HepG2 (cell line): ENCODE measurements around the gene NEURL2. TPM values are rescaled to one million over a fixed set of nuclear protein-coding genes. Genes with fewer than 3 reads are reported as not detected.

Experiments used
- ATAC-seq: fragments of 200-7000 bp; cut with Tn5 transposase; 3 replicates; pipeline ENCODE4 v1.9.1; 2020; ENCODE audit warnings: mild to moderate bottlenecking, moderate library complexity
- BruUV-seq: library from RNA; stranded (reverse); fragments of 400-500 nt; replicated peaks from 2 replicates; lab custom pipeline; 2021; lab: Mats Ljungman, UMichigan
- CTCF ChIA-PET: fragments of 300-600 bp; formaldehyde crosslinking; extraction: SDS; loops from one replicate; lab custom pipeline; 2021; ENCODE audit warnings: low total read pairs, inconsistent platforms, low intra/inter-chr PET ratio; lab: Yijun Ruan, JAX
- POLR2A ChIA-PET: fragments of 350-600 bp; sonication (Branson Sonifier 250); formaldehyde crosslinking; loops from one replicate; lab custom pipeline; 2020; ENCODE audit warnings: antibody characterized with exemption, inconsistent platforms; lab: Yijun Ruan, JAX
- DNase-seq: peaks from one replicate; pipeline ENCODE4 v3.0.0-alpha.2; 2015; ENCODE audit warnings: low spot score
- FAIRE-seq: peaks from 3 replicates; lab custom pipeline; 2011; peaks lifted over from hg19 to GRCh38; lab: Jason Lieb, UNC
- H2AFZ ChIP-seq: one replicate; pipeline ENCODE4 v1.6.1; 2011; ENCODE audit warnings: low read length, inconsistent platforms
- H3K27ac ChIP-seq: fragments of 300-600 bp; 3 replicates; pipeline ENCODE4 v1.8.0; 2011; ENCODE audit warnings: mixed run types, mild to moderate bottlenecking, mixed read lengths, low read length, inconsistent platforms; ENCODE audit not compliant: insufficient read depth; ENCODE audit errors: extremely low read length
- H3K27me3 ChIP-seq, 2 experiments: fragments of 200-600 bp in 1 of 2; 2 replicates in 1 of 2; 3 replicates in 1 of 2; pipeline versions ENCODE4 v1.6.0 to v1.8.0; 2011; ENCODE audit warnings: low read length in 2 of 2, mild to moderate bottlenecking in 2 of 2, moderate library complexity in 2 of 2, inconsistent platforms in 1 of 2; ENCODE audit not compliant: insufficient read depth in 2 of 2, control insufficient read depth in 1 of 2
- H3K36me3 ChIP-seq, 2 experiments: fragments of 200-600 bp in 1 of 2; replicated peaks in 1 of 2; 2 replicates in 1 of 2; 3 replicates in 1 of 2; pipeline versions ENCODE4 v1.5.1 to v1.8.0; 2011; ENCODE audit warnings: low read length in 2 of 2, inconsistent platforms in 1 of 2; ENCODE audit not compliant: insufficient read depth in 2 of 2, control insufficient read depth in 1 of 2
- H3K4me1 ChIP-seq: 2 replicates; pipeline ENCODE4 v1.5.1; 2012; ENCODE audit warnings: low read length, inconsistent platforms; ENCODE audit not compliant: insufficient read depth
- H3K4me2 ChIP-seq: 2 replicates; pipeline ENCODE4 v1.6.0; 2011; ENCODE audit warnings: low read depth, low read length, inconsistent platforms
- H3K4me3 ChIP-seq, 3 experiments: fragments of 200-600 bp in 1 of 3; sonication (generic), shearing (Covaris generic) in 1 of 3; replicated peaks in 1 of 3; 2 replicates each; pipeline ENCODE4 v1.5.1; 2011 to 2016; ENCODE audit warnings: low read length in 3 of 3, inconsistent platforms in 2 of 3, low read depth in 2 of 3, mild to moderate bottlenecking in 2 of 3, control low read depth in 1 of 3, mixed read lengths in 1 of 3; ENCODE audit not compliant: insufficient read depth in 1 of 3
- H3K79me2 ChIP-seq: one replicate; pipeline ENCODE4 v1.6.1; 2011; ENCODE audit warnings: low read length, inconsistent platforms; ENCODE audit not compliant: insufficient read depth
- H3K9ac ChIP-seq: 2 replicates; pipeline ENCODE4 v1.6.0; 2011; ENCODE audit warnings: mild to moderate bottlenecking, low read depth, low read length, inconsistent platforms; ENCODE audit not compliant: insufficient read depth
- H3K9me3 ChIP-seq: 2 replicates; pipeline ENCODE4 v1.5.1; 2012; ENCODE audit warnings: mild to moderate bottlenecking, low read length
- H4K20me1 ChIP-seq: 2 replicates; pipeline ENCODE4 v1.6.0; 2011; ENCODE audit warnings: inconsistent platforms, mild to moderate bottlenecking, low read length, moderate library complexity; ENCODE audit not compliant: insufficient read depth
- ARID3A ChIP-seq: IDR thresholded peaks from 2 replicates; pipeline ENCODE4 v1.6.1; 2012; ENCODE audit warnings: low read depth, low read length, improper control_type of control experiment
- BRD4 ChIP-seq: sonication (generic); formaldehyde crosslinking; IDR thresholded peaks from 2 replicates; pipeline ENCODE4 v1.4.0; 2020; ENCODE audit warnings: missing genetic modification reagents
- GTF2F1 ChIP-seq: fragments of 150-350 bp; IDR thresholded peaks from 2 replicates; pipeline ENCODE4 v1.6.1; 2014; ENCODE audit warnings: low read length
- HNRNPLL ChIP-seq: fragments of 200-400 bp; formaldehyde crosslinking; IDR thresholded peaks from 2 replicates; pipeline ENCODE4 v1.6.1; 2017; ENCODE audit warnings: mild to moderate bottlenecking, low read depth, low read length; ENCODE audit not compliant: poor library complexity, severe bottlenecking
- HOXA3 ChIP-seq: sonication (generic); formaldehyde crosslinking; IDR thresholded peaks from 2 replicates; pipeline ENCODE4 v1.5.0; 2020; ENCODE audit warnings: missing genetic modification reagents
- KAT8 ChIP-seq: IDR thresholded peaks from 2 replicates; pipeline ENCODE4 v1.6.1; 2016; ENCODE audit warnings: missing genetic modification reagents, missing compliant biosample characterization
- KDM5B ChIP-seq: sonication (generic); formaldehyde crosslinking; IDR thresholded peaks from 2 replicates; pipeline ENCODE4 v1.4.0; 2020; ENCODE audit warnings: missing genetic modification reagents, mild to moderate bottlenecking, borderline replicate concordance
- MAF1 ChIP-seq: sonication (generic); formaldehyde crosslinking; IDR thresholded peaks from 2 replicates; pipeline ENCODE4 v1.5.0; 2020; ENCODE audit warnings: missing genetic modification reagents, borderline replicate concordance
- MYPOP ChIP-seq: sonication (generic); formaldehyde crosslinking; IDR thresholded peaks from 2 replicates; pipeline ENCODE4 v1.8.1; 2023; ENCODE audit warnings: mild to moderate bottlenecking, moderate library complexity, missing genetic modification reagents
- POLR2A ChIP-seq, 2 experiments: IDR thresholded peaks; 2 replicates each; pipeline ENCODE4 v1.6.1; 2011; ENCODE audit warnings: low read depth in 2 of 2, low read length in 2 of 2, mild to moderate bottlenecking in 1 of 2, moderate library complexity in 1 of 2; ENCODE audit not compliant: insufficient read depth in 1 of 2
- PPARG ChIP-seq: conservative IDR thresholded peaks from 2 replicates; pipeline ENCODE4 v1.6.1; 2016; ENCODE audit warnings: missing biosample characterization, missing genetic modification reagents
- U2AF2 ChIP-seq: fragments of 200-400 bp; formaldehyde crosslinking; IDR thresholded peaks from 2 replicates; pipeline ENCODE4 v1.6.1; 2017; ENCODE audit warnings: low read depth, mild to moderate bottlenecking, low read length
- ZKSCAN1 ChIP-seq: fragments of 150-350 bp; IDR thresholded peaks from 2 replicates; pipeline ENCODE4 v1.6.1; 2014; ENCODE audit warnings: low read length
- ZNF274 ChIP-seq: sonication (generic); formaldehyde crosslinking; IDR thresholded peaks from 2 replicates; pipeline ENCODE4 v1.5.1; 2020; ENCODE audit warnings: mild to moderate bottlenecking, missing genetic modification reagents
- ZNF335 ChIP-seq: sonication (generic); formaldehyde crosslinking; IDR thresholded peaks from 2 replicates; pipeline ENCODE4 v1.4.0; 2020; ENCODE audit warnings: missing genetic modification reagents
- ZNF484 ChIP-seq: sonication (generic); formaldehyde crosslinking; IDR thresholded peaks from 2 replicates; pipeline ENCODE4 v1.5.1; 2020; ENCODE audit warnings: mild to moderate bottlenecking, low read depth, missing genetic modification reagents, borderline replicate concordance
- ZNF607 ChIP-seq: sonication (generic); formaldehyde crosslinking; IDR thresholded peaks from 2 replicates; pipeline ENCODE4 v1.5.1; 2020; ENCODE audit warnings: missing genetic modification reagents, mild to moderate bottlenecking, borderline replicate concordance
- WGBS: methylation state at CpG from one replicate; pipeline ENCODE4 v1.1.6; 2017; ENCODE audit warnings: low lambda C conversion rate; 5-methylcytosine and 5-hydroxymethylcytosine counted together
- in situ Hi-C: cut with HindIII; loops from 2 replicates; pipeline ENCODE4 v1.10.0; 2017; ENCODE audit warnings: low pct_unique_long_range_greater_than_20kb; ENCODE audit not compliant: extremely low pct_ligation_motif_present
- intact Hi-C: fragments of 100-400 bp; cut with micrococcal nuclease; formaldehyde crosslinking; loops from one replicate; pipeline ENCODE4 v1.10.0; 2022; ENCODE audit not compliant: unreplicated experiment
- polyA plus RNA-seq, 8 experiments: library from polyadenylated mRNA; depleted of rRNA in 3 of 8; stranded (reverse) in 7 of 8; unstranded in 1 of 8; fragments of >200 nt; fragmentation: Illumina TruSeq in 4 of 8; extraction: Trizol in 4 of 8; gene quantifications; 2 replicates each; pipeline versions ENCODE4 v1.2.1 to v1.2.3, GENCODE V29; 2011 to 2016; ENCODE audit warnings: low read depth in 4 of 8, missing spikeins in 1 of 8, mixed read lengths in 1 of 8; ENCODE audit not compliant: insufficient read depth in 1 of 8
- total RNA-seq, 5 experiments: library from RNA; depleted of rRNA; stranded (reverse); fragments of >200 nt; fragmentation: Illumina TruSeq; extraction: Trizol; gene quantifications; 2 replicates each; pipeline ENCODE4 v1.2.3, GENCODE V29; 2016; ENCODE audit warnings: low read depth in 1 of 5

The NEURL2 gene
- total and polyA plus RNA-seq, 2 of the 13 experiments (the other 11 are each of a cell fraction or from before 2014, with no cell fraction given), result 7.2 to 9.7 TPM

GRCh38 chr20:45907219-45907948, 16.4 kb upstream of the NEURL2 start:
- POLR2A ChIA-PET, result interaction anchor here (5.6 to 8.8 kb wide), 2 partner anchors 12 to 15 kb away, joined by 62 to 164 read pairs; partner anchors contain the start of genes CTSA and NEURL2
- H3K9ac ChIP-seq, result no peak overlapping the region

GRCh38 chr20:45905505-45906079, 14.6 kb upstream of the NEURL2 start:
- WGBS, result 37% methylated on average over 8 of the region's 8 CpGs
- Histone ChIP-seq H3K4me2 (peak overlapping the region; percentile 4; the same call in 1 of the 2 replicates), H3K4me3 (no peak overlapping the region), H3K36me3 (no peaks in the 10 kb centered on the region), H3K4me1 (peaks cover 50% of the 10 kb centered on the region), H3K27me3 (no peaks in the 10 kb centered on the region), H2AFZ (no peak overlapping the region), H4K20me1 (no peaks in the 10 kb centered on the region), H3K9me3 (no peaks in the 10 kb centered on the region), H3K9ac (no peak overlapping the region), H3K27ac (peak overlapping the region; percentile 21), H3K79me2 (no peaks in the 10 kb centered on the region)
- peak; percentile 21 for FAIRE-seq
- ATAC-seq, result peak; percentile 67
- in situ Hi-C loops (no loop called here), intact Hi-C loops (loop anchor here (1.0 kb wide), 1 partner anchor 14 kb away; the partner anchor contains the start of genes CTSA and NEURL2)
- DNase-seq, result peak; percentile 87
- ChIA-PET POLR2A (interaction anchor here (1.0 to 8.8 kb wide), 12 partner anchors 9 to 64 kb away, joined by 4 to 164 read pairs (median 10); partner anchors contain the start of genes CTSA, NEURL2, PCIF1 and SPATA25), CTCF (no interaction called here)
- no TSS peak for BruUV-seq
- no peak for TF ChIP-seq KAT8 (CRISPR knock-in tag)
- 0 out of 2 replicates have a peak, but pooled peaks have one; percentile 30 for TF ChIP-seq MYPOP (CRISPR knock-in tag)
- peak in 1 of 2 experiments; percentile 59; a peak in 2 of 4 replicates for TF ChIP-seq POLR2A (IDR thresholded peaks at IDR 0.05; ENCODE audit: insufficient read depth in 1 of 2, low read depth in 2 of 2, low read length in 2 of 2)
- no peak for TF ChIP-seq ZKSCAN1
- TF ChIP-seq HOXA3 (CRISPR knock-in tag), result peak; percentile 64
- no peak for TF ChIP-seq BRD4
- TF ChIP-seq ZNF484 (CRISPR knock-in tag), result no peak
- TF ChIP-seq ZNF335 (CRISPR knock-in tag), result peak; percentile 20; the same call in 1 of the 2 replicates
- TF ChIP-seq ARID3A, result peak; percentile 52; the same call in 1 of the 2 replicates
- no peak for TF ChIP-seq PPARG (CRISPR knock-in tag)
- TF ChIP-seq MAF1 (CRISPR knock-in tag), result 0 out of 2 replicates have a peak, but pooled peaks have one; percentile 14
- 0 out of 2 replicates have a peak, but pooled peaks have one; percentile 9 for TF ChIP-seq ZNF607

More at GRCh38 chr20:45907219-45907948, 16.4 kb upstream of the NEURL2 start:
- Histone ChIP-seq H3K9me3 (no peaks in the 10 kb centered on the region), H3K79me2 (no peaks in the 10 kb centered on the region), H3K4me3 (no peak overlapping the region), H3K27ac (no peak overlapping the region), H3K4me2 (no peak overlapping the region), H3K27me3 (no peaks in the 10 kb centered on the region; a peak in 1 of 5 replicates), H2AFZ (no peak overlapping the region), H3K36me3 (no peaks in the 10 kb centered on the region), H4K20me1 (no peaks in the 10 kb centered on the region), H3K4me1 (peaks cover 68% of the 10 kb centered on the region)
- no peak for TF ChIP-seq U2AF2
- TF ChIP-seq HNRNPLL, result peak; percentile 22
- 0 out of 2 replicates have a peak, but pooled peaks have one; percentile 7 for TF ChIP-seq ZNF274
- no peak for TF ChIP-seq GTF2F1
- peak; percentile 32; the same call in 1 of the 2 replicates for TF ChIP-seq KDM5B
- BruUV-seq, result no TSS peak
- no peak for FAIRE-seq
- intact Hi-C loops, result no loop called here
- no peak for ATAC-seq
- in situ Hi-C loops, result no loop called here
- 87% methylated on average over 17 of the region's 17 CpGs for WGBS
- CTCF ChIA-PET, result no interaction called here
- DNase-seq, result no peak
